ENCODE measurements around the gene FBN2. TPM values are rescaled to one million over a fixed set of nuclear protein-coding genes. Genes with fewer than 3 reads are reported as not detected.
A peak's percentile ranks its signal among the peaks of the same experiment; 100 is the strongest.

Gene FBN2
- total and polyA plus RNA-seq, 9 of the 15 experiments (the other 6 are each of a cell fraction or from before 2014, with no cell fraction given) = 0.01 to 0.09 TPM; not detected in 7

DNA sequence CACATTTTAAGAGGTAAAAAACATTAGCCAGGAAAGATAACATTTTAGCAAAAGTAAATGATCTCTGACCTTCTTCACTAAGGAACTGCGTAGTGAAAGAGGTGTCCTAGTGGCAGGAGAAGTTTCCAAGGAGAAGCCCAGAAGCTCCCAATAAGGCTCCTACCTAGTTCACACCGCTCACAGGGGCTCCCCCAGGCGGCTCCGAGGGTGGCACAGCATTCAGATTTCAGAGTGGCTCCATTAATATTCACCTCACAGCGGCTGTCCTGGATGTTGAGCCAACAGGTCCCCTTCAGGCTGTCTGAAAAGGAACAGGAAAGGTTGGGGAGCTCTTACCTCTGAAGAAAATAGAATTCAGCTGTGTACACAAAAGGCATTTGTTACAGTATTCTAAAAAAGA lies 187.3 kb downstream of the FBN2 start (continued):
- TF ChIP-seq NR2F6 (CRISPR knock-in tag; IDR thresholded peaks at IDR 0.05) = no peak
- TF ChIP-seq EP400 (IDR thresholded peaks at IDR 0.05) = no peak
- TF ChIP-seq ZNF134 (CRISPR knock-in tag; conservative IDR thresholded peaks at IDR 0.05) = no peak

DNA sequence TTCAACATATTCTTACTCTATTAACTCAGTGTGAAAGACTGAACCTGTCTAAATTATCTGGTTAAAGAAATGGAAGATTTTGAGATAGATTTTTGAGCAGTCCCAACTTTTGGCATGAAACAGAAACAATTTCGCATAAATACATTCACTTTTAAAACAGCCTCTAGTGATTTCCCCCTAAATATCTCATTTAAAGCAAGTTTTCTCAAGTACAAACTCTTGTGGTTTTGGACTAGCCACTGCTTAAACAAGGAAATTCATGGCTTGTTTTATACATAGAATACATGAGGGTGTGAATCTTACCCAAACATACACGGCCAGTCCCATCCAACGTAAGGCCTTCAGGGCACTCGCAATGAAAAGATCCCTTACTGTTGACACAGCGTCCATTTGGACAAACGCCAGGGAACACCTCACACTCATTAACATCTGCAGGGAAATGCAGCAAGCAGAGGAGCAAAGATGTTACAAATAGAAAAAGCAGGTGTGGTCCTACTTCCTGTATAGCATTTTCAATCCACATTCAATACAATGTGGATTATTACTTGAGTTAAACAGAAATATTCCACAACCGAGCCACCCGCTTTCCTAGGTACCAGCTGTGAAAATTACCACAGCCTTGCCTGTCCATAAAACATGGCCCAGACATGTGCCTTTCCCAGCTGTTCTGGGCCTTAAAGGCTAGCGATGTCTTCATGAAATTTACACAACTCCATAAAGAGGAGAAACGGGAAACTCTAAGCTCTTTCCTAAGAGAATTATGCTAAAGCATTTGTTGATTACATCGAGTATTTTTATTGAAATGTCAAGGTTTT lies 188.8 kb downstream of the FBN2 start:
- no peak for FAIRE-seq
- Histone ChIP-seq H3K9me3 (replicated peaks; ENCODE audit: control insufficient read depth, insufficient read depth, low read depth, low read length) (no peaks in the 10 kb centered on the region), H3K4me2 (ENCODE audit: insufficient read depth, low read length) (no peak overlapping the region), H2AFZ (ENCODE audit: low read depth, low read length) (no peak overlapping the region), H3K9ac (ENCODE audit: insufficient read depth in 1 of 2, low read depth in 2 of 2, low read length in 2 of 2) (no peak overlapping the region), H3K4me1 (replicated peaks in 1 of 2; ENCODE audit: control insufficient read depth in 2 of 2, insufficient read depth in 2 of 2, low read length in 2 of 2) (no peaks in the 10 kb centered on the region), H3K27ac (ENCODE audit: extremely low read depth, low read depth, low read length) (no peak overlapping the region), H3K9me1 (ENCODE audit: control insufficient read depth, insufficient read depth, low read length) (no peaks in the 10 kb centered on the region), H3K27me3 (ENCODE audit: control insufficient read depth in 2 of 2, insufficient read depth in 2 of 2, low read length in 2 of 2) (no peaks in the 10 kb centered on the region), H3K36me3 (ENCODE audit: control insufficient read depth, insufficient read depth, low read length) (no peaks in the 10 kb centered on the region), H4K20me1 (replicated peaks; ENCODE audit: control insufficient read depth, insufficient read depth, low read length) (no peaks in the 10 kb centered on the region), H3K79me2 (ENCODE audit: control insufficient read depth, insufficient read depth, low read length) (no peaks in the 10 kb centered on the region), H3K4me3 (no peak overlapping the region)
- in situ Hi-C loops (cut with MboI) (no loop called here), intact Hi-C loops (cut with micrococcal nuclease) (no loop called here)
- peak in 1 of 4 experiments; percentile 1 for DNase-seq (ENCODE audit: extremely low read depth in 1 of 4, low spot score in 3 of 4)
- ATAC-seq = no peak
- ChIA-PET POLR2A (no interaction called here), CTCF (ENCODE audit: low intra/inter-chr PET ratio) (no interaction called here)
- TF ChIP-seq NFIC (IDR thresholded peaks at IDR 0.05) (peak; percentile 23; the same call in 1 of the 2 replicates), ZNF217 (CRISPR knock-in tag; IDR thresholded peaks at IDR 0.05) (no peak)
- under 1% methylated on average over 11 of the region's 11 CpGs for WGBS (ENCODE audit: insufficient coverage, low coverage, missing lambda C conversion rate)
- BruUV-seq (replicated peaks) = no TSS peak
